Lower leg skin (tissue), 4 donors: ENCODE measurements around the gene SLITRK2. TPM values are rescaled to one million over a fixed set of nuclear protein-coding genes. Genes with fewer than 3 reads are reported as not detected.

Experiments
- DNase-seq, 2 donors: peaks; one replicate each; pipeline ENCODE4 v3.0.0-alpha.2; 2019; ENCODE audit warnings: low spot score in 2 of 2
- H3K4me3 ChIP-seq: fragments of 200-600 bp; sonication (generic); 2 replicates; pipeline ENCODE4 v1.5.1; 2017; ENCODE audit warnings: mild to moderate bottlenecking, low read depth; ENCODE audit not compliant: poor library complexity, severe bottlenecking
- POLR2A ChIP-seq, 2 donors: fragments of 450-650 bp; IDR thresholded peaks; one replicate each; pipeline ENCODE4 v1.6.1; 2016 to 2017; ENCODE audit warnings: antibody characterized with exemption in 2 of 2, mild to moderate bottlenecking in 1 of 2, moderate library complexity in 1 of 2
- WGBS, 2 donors: methylation state at CpG; one replicate each; pipeline ENCODE4 v1.1.5; 2018; 5-methylcytosine and 5-hydroxymethylcytosine counted together
- intact Hi-C: fragments of 100-400 bp; cut with DNase I; formaldehyde crosslinking; loops from one replicate; pipeline ENCODE4 v1.15.0; 2023; ENCODE audit warnings: low total_unique reads
- total RNA-seq, 4 donors: library from RNA; depleted of rRNA; stranded (reverse); fragments of >200 nt; gene quantifications; one replicate each; pipeline ENCODE4 v1.1.0, GENCODE V29; 2016
- TF ChIP-seq, protein P1 (sequence below), 3 donors: fragments of 450-650 bp; IDR thresholded peaks; one replicate each; pipeline ENCODE4 v1.5.1; 2016; ENCODE audit warnings: antibody characterized with exemption in 3 of 3, mild to moderate bottlenecking in 3 of 3, moderate library complexity in 2 of 3

The SLITRK2 gene
- total RNA-seq, 4 donors from 2014 or later = 0.21 to 1.6 (median 1.0) TPM

DNA sequence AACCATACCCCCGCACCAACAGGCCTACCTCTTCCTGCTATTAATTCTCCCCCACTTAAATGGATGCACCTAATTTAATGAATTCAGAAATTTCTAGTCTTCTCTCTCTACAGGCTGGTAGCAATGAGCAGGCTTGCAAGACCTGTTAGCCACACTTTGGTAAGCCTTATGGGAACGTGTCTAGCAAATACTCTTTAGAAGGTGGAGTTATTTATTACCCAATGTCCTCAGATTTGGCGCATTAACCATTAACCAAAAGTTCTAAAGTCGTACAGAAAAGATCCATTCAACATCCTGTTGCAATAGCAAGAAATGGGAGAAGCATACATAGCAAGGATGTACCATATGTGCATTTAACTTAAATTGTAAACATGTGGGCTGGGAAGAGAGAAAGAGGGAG, 47.5 kb downstream of the SLITRK2 start:
- DNase-seq = no peak

More for the DNA sequence above, 47.5 kb downstream of the SLITRK2 start:
- intact Hi-C loops = no loop called here
- H3K4me3 ChIP-seq = no peak overlapping the region
- TF ChIP-seq, protein P1, sequence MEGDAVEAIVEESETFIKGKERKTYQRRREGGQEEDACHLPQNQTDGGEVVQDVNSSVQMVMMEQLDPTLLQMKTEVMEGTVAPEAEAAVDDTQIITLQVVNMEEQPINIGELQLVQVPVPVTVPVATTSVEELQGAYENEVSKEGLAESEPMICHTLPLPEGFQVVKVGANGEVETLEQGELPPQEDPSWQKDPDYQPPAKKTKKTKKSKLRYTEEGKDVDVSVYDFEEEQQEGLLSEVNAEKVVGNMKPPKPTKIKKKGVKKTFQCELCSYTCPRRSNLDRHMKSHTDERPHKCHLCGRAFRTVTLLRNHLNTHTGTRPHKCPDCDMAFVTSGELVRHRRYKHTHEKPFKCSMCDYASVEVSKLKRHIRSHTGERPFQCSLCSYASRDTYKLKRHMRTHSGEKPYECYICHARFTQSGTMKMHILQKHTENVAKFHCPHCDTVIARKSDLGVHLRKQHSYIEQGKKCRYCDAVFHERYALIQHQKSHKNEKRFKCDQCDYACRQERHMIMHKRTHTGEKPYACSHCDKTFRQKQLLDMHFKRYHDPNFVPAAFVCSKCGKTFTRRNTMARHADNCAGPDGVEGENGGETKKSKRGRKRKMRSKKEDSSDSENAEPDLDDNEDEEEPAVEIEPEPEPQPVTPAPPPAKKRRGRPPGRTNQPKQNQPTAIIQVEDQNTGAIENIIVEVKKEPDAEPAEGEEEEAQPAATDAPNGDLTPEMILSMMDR (IDR thresholded peaks at IDR 0.05) = no peak
- no peak for TF ChIP-seq POLR2A (IDR thresholded peaks at IDR 0.05)
- WGBS, 2 donors = 44 to 50% methylated on average over 4 of the region's 4 CpGs
